MCF 10A (cell line): Measurements from ENCODE around the gene RPL21. TPM values are rescaled to one million over a fixed set of nuclear protein-coding genes. Genes with fewer than 3 reads are reported as not detected.
A peak's percentile ranks its signal among the peaks of the same experiment; 100 is the strongest.
"Not testable (repeated sequence)": the region's sequence is repeated elsewhere in the genome, so short reads cannot be mapped to it uniquely, and the experiment has no call there.

Experiments
- BruUV-seq: library from RNA; stranded (reverse); fragments of 400-500 nt; replicated peaks from 2 replicates; lab custom pipeline; 2021; lab: Mats Ljungman, UMichigan
- CTCF ChIA-PET: fragments of 300-600 bp; sonication (Branson Sonifier 250); formaldehyde crosslinking; extraction: SDS; loops from one replicate; lab custom pipeline; 2021; ENCODE audit warnings: antibody characterized with exemption, inconsistent platforms; lab: Yijun Ruan, JAX
- POLR2A ChIA-PET: fragments of 300-600, 350-650 bp; sonication (Branson Sonifier 250); formaldehyde crosslinking; extraction: SDS; loops from one replicate; lab custom pipeline; 2020; ENCODE audit warnings: antibody characterized with exemption, inconsistent platforms; lab: Yijun Ruan, JAX
- DNase-seq: peaks from one replicate; pipeline ENCODE4 v3.0.0-alpha.2; 2018; ENCODE audit not compliant: unreplicated experiment
- H3K27ac Mint-ChIP-seq: one replicate; pipeline ENCODE4 v1.8.0; 2022; ENCODE audit warnings: mild to moderate bottlenecking, low read depth, mixed read lengths; ENCODE audit not compliant: unreplicated experiment
- H3K27me3 Mint-ChIP-seq: one replicate; pipeline ENCODE4 v1.8.0; 2022; ENCODE audit warnings: mixed read lengths; ENCODE audit not compliant: insufficient read depth, unreplicated experiment
- H3K36me3 Mint-ChIP-seq: one replicate; pipeline ENCODE4 v1.8.0; 2022; ENCODE audit warnings: mild to moderate bottlenecking, moderate library complexity, mixed read lengths; ENCODE audit not compliant: insufficient read depth, unreplicated experiment
- H3K4me1 Mint-ChIP-seq: one replicate; pipeline ENCODE4 v1.8.0; 2022; ENCODE audit warnings: mixed read lengths; ENCODE audit not compliant: insufficient read depth, unreplicated experiment
- H3K4me3 Mint-ChIP-seq: one replicate; pipeline ENCODE4 v1.8.0; 2022; ENCODE audit warnings: mild to moderate bottlenecking, moderate library complexity, mixed read lengths; ENCODE audit not compliant: unreplicated experiment
- H3K9me3 Mint-ChIP-seq: one replicate; pipeline ENCODE4 v1.8.0; 2022; ENCODE audit warnings: mixed read lengths; ENCODE audit not compliant: unreplicated experiment
- CTCF ChIP-seq: fragments of 200-600 bp; IDR thresholded peaks from one replicate; pipeline ENCODE4 v1.8.0; 2022; ENCODE audit warnings: antibody characterized with exemption, mild to moderate bottlenecking; ENCODE audit not compliant: unreplicated experiment
- intact Hi-C: fragments of 100-400 bp; cut with micrococcal nuclease; formaldehyde crosslinking; loops from 2 replicates; pipeline ENCODE4 v1.14.1; 2022
- total RNA-seq: library from RNA; stranded (reverse); gene quantifications from 2 replicates; pipeline ENCODE4 v1.2.3, GENCODE V29; 2022

The RPL21 gene
- total RNA-seq, 1 experiment from 2014 or later = 1,293 TPM

DNA sequence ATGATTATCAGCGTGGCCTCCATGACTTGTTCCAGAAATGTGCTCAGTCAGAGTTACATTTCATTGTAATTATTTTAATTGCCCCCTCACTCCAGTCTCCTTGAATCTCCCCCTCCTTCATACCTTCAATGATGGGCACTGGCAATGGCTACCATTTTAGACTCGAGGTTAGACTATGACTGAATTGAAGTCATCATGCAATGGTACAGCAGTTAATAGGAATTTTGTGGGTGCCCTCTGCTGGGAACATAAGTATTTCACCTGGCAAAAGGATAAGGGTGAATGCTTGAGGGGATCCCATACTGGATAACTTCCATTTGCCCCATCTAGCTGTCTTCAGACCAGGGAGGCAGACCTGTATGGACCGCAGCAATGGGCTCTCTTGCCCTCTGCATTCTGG, 47.5 kb upstream of the RPL21 start:
- H3K36me3 Mint-ChIP-seq = no peaks in the 10 kb centered on the region
- TF ChIP-seq CTCF = no peak
- no peaks in the 10 kb centered on the region for H3K9me3 Mint-ChIP-seq
- no peak overlapping the region for H3K4me3 Mint-ChIP-seq
- intact Hi-C loops = loop anchor here (1.0 to 10.0 kb wide), 2 partner anchors 151 to 221 kb away; no protein-coding TSS in a partner anchor
- DNase-seq = peak; percentile 44
- H3K27me3 Mint-ChIP-seq = no peaks in the 10 kb centered on the region
- ChIA-PET CTCF (interaction anchor here (0.7 to 2.3 kb wide), 7 partner anchors 11 to 435 kb away, joined by 3 to 10 read pairs (median 3); no protein-coding TSS in a partner anchor), POLR2A (interaction anchor here (0.6 kb wide), 1 partner anchor 1090 kb away, joined by 5 read pairs; no protein-coding TSS in a partner anchor)
- no TSS peak for BruUV-seq
- no peak overlapping the region for H3K27ac Mint-ChIP-seq
- H3K4me1 Mint-ChIP-seq = no peaks in the 10 kb centered on the region

- BruUV-seq = no TSS peak
- intact Hi-C loops = loop anchor here (10.0 kb wide), 1 partner anchor 146 kb away; no protein-coding TSS in a partner anchor
- ChIA-PET POLR2A (interaction anchor here (0.6 to 0.7 kb wide), 2 partner anchors 17 to 18 kb away, joined by 3 to 4 read pairs; no protein-coding TSS in a partner anchor), CTCF (no interaction called here)
- H3K27ac Mint-ChIP-seq = no peak overlapping the region
- no peaks in the 10 kb centered on the region for H3K27me3 Mint-ChIP-seq
- no peaks in the 10 kb centered on the region for H3K9me3 Mint-ChIP-seq
- no peak for TF ChIP-seq CTCF
- DNase-seq = no peak
- peaks cover 5% of the 10 kb centered on the region for H3K4me1 Mint-ChIP-seq
- no peak overlapping the region for H3K4me3 Mint-ChIP-seq
- no peaks in the 10 kb centered on the region for H3K36me3 Mint-ChIP-seq
These were observed 42.8 kb upstream of the RPL21 start for GRCh38 chr13:27208514-27208913.

DNA sequence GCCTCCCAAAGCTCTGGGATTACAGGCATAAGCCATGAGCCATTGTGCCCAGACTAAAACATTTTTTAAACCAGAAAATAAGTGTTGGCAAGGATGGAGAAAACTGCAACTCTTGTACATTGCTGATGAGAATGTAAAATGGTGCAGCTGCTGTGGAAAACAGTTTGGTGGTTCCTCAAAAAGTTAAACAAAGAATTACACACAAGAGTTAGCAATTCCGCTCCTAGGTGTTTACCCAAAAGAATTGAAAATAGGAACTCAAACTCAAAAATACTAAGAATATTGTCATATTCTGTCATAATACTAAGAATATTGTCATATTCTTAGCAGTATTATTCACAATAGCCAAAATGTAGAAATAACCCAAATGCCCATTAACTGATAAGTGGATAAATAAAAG, 40.1 kb upstream of the RPL21 start:
- Mint-ChIP-seq H3K9me3 (no peaks in the 10 kb centered on the region), H3K27ac (no peak overlapping the region), H3K36me3 (no peaks in the 10 kb centered on the region), H3K4me1 (peaks cover 5% of the 10 kb centered on the region), H3K27me3 (no peaks in the 10 kb centered on the region), H3K4me3 (no peak overlapping the region)
- intact Hi-C loops = no loop called here
- no peak for TF ChIP-seq CTCF
- DNase-seq = no peak
- no TSS peak for BruUV-seq
- POLR2A ChIA-PET = interaction anchor here (0.7 to 1.0 kb wide), 2 partner anchors 9 to 40 kb away, joined by 3 to 4 read pairs; partner anchors contain the start of gene RPL21
- CTCF ChIA-PET = interaction anchor here (0.6 to 1.4 kb wide), 2 partner anchors 226 to 473 kb away, joined by 3 to 4 read pairs; no protein-coding TSS in a partner anchor

GRCh38 chr13:27211771-27212364, 39.5 kb upstream of the RPL21 start:
- H3K4me3 Mint-ChIP-seq = no peak overlapping the region
- ChIA-PET CTCF (interaction anchor here (0.5 to 1.4 kb wide), 4 partner anchors 147 to 472 kb away, joined by 3 to 6 read pairs (median 4); no protein-coding TSS in a partner anchor), POLR2A (interaction anchor here (0.7 to 1.0 kb wide), 2 partner anchors 9 to 39 kb away, joined by 3 to 4 read pairs; partner anchors contain the start of gene RPL21)
- H3K27ac Mint-ChIP-seq = no peak overlapping the region
- no peak for TF ChIP-seq CTCF
- peak; percentile 77 for DNase-seq
- intact Hi-C loops = no loop called here
- no peaks in the 10 kb centered on the region for H3K27me3 Mint-ChIP-seq
- no peaks in the 10 kb centered on the region for H3K36me3 Mint-ChIP-seq
- no peaks in the 10 kb centered on the region for H3K9me3 Mint-ChIP-seq
- H3K4me1 Mint-ChIP-seq = peaks cover 5% of the 10 kb centered on the region
- no TSS peak for BruUV-seq

DNA sequence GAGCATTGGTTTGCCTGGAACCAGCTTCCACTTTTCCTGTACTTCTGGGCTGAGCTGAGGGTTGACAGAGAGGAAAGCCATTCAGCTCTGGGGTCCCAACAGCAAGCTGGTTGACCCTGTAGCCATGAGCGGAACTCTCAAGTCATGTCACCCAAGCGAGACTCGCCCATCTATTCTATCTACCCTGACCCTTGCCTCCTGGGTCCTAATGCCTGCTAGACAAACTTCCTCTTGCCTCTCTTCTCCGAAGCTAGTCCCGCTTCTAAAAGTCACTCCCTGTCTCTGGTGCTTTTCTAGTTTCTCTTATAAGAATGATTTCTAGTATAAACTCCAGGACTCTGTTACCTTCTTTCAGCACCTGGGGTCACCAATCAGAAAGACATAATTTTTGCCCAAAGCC, 38.0 kb upstream of the RPL21 start:
- H3K36me3 Mint-ChIP-seq, H3K27me3 Mint-ChIP-seq, DNase-seq, intact Hi-C loops, BruUV-seq, H3K4me3 Mint-ChIP-seq, CTCF ChIA-PET, H3K9me3 Mint-ChIP-seq, H3K27ac Mint-ChIP-seq, H3K4me1 Mint-ChIP-seq: not testable (repeated sequence)
- POLR2A ChIA-PET = interaction anchor here (0.7 kb wide), 1 partner anchor 13 kb away, joined by 3 read pairs; no protein-coding TSS in a partner anchor

DNA sequence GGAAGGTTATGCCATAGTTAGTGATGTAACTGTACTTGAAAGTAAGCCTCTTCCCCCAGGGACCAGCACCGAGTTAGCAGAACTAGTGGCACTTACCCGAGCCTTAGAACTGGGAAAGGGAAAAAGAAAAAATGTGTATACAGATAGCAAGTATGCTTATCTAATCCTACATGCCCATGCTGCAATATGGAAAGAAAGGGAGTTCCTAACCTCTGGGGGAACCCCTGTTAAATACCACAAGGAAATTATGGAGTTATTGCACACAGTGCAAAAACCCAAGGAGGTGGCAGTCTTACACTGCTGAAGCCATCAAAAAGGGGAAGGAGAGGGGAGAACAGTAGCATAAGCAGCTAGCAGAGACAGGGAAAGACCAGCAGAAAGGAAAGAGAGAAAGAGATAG, 33.6 kb upstream of the RPL21 start:
- CTCF ChIA-PET = not testable (repeated sequence)

More for the DNA sequence above, 33.6 kb upstream of the RPL21 start:
- POLR2A ChIA-PET, H3K27me3 Mint-ChIP-seq, H3K36me3 Mint-ChIP-seq, intact Hi-C loops, BruUV-seq, H3K4me3 Mint-ChIP-seq, DNase-seq, H3K27ac Mint-ChIP-seq, H3K9me3 Mint-ChIP-seq, H3K4me1 Mint-ChIP-seq: not testable (repeated sequence)
